ENCODE data around the gene NTRK2. TPM values are rescaled to one million over a fixed set of nuclear protein-coding genes. Genes with fewer than 3 reads are reported as not detected.

NTRK2 gene
- total and polyA plus RNA-seq, 2 experiments from 2014 or later = 0.03 TPM; not detected in 1

DNA sequence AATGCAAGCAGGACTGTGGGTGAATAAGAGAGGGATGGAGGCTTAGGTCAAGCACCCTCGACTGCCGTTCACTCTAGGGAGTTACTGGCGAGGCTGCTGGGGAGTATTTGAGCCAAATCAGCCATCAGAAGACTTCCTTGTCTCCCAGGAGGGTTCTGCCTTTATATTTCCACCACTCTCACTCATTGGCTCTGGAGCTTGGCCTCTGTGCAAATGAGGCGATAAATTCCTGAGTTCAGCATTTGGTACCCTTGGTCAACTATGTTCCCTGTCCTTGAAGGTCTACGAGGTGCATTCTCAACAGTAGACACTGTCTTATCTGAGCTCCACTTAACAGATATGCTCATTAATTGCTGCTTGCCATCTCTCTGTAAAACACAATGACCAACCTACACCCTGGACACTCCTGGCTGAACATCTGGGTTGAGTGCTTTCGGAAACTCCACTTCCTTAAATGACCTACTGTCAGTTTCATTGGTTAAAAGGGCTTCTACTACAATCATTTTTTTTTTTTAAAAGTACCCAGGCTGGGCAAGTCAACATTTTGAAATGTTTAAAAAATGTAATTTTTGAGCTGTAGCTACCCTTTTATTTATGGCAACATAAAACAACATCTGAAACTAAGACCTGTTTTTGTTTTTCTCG lies 153.2 kb downstream of the NTRK2 start:
- DNase-seq (ENCODE audit: low spot score) (no peak), ATAC-seq (no peak)
- Histone ChIP-seq H3F3A (replicated peaks; ENCODE audit: low read depth) (no peaks in the 10 kb centered on the region), H3K9me2 (ENCODE audit: insufficient read depth) (no peaks in the 10 kb centered on the region), H3K27ac (ENCODE audit: low read depth) (no peak overlapping the region), H3K4me3 (no peak overlapping the region), H3K79me2 (replicated peaks; ENCODE audit: insufficient read depth) (no peaks in the 10 kb centered on the region), H3K4me1 (ENCODE audit: insufficient read depth) (no peaks in the 10 kb centered on the region; the same call in 1 of the 2 replicates), H3K4me2 (no peak overlapping the region), H3K27me3 (ENCODE audit: insufficient read depth) (no peaks in the 10 kb centered on the region), H3K36me3 (ENCODE audit: insufficient read depth) (no peaks in the 10 kb centered on the region), H2AFZ (no peak overlapping the region), H4K20me1 (replicated peaks; ENCODE audit: insufficient read depth) (no peaks in the 10 kb centered on the region)
- Mint-ChIP-seq H3K4me1 (peaks cover 14% of the 10 kb centered on the region), H3K27ac (no peak overlapping the region), H3K9me3 (no peaks in the 10 kb centered on the region), H3K27me3 (ENCODE audit: insufficient read depth, low read depth, poor library complexity) (peaks cover 4% of the 10 kb centered on the region), H3K4me3 (no peak overlapping the region), H3K36me3 (ENCODE audit: low read depth) (no peaks in the 10 kb centered on the region)
- TF ChIP-seq ETS1 (IDR thresholded peaks at IDR 0.05) = no peak
- no peak for TF ChIP-seq POLR2AphosphoS5 (IDR thresholded peaks at IDR 0.05; ENCODE audit: low read depth)
- no peak for TF ChIP-seq JUNB (IDR thresholded peaks at IDR 0.05; ENCODE audit: unreplicated experiment)
- no peak for TF ChIP-seq CTCF (conservative IDR thresholded peaks at IDR 0.05; ENCODE audit: low read depth in 2 of 2)
- TF ChIP-seq ZNF331 (CRISPR knock-in tag; IDR thresholded peaks at IDR 0.05; ENCODE audit: low read depth) = no peak
- no peak for TF ChIP-seq ZNF114 (CRISPR knock-in tag; IDR thresholded peaks at IDR 0.05)
- TF ChIP-seq, protein P1, sequence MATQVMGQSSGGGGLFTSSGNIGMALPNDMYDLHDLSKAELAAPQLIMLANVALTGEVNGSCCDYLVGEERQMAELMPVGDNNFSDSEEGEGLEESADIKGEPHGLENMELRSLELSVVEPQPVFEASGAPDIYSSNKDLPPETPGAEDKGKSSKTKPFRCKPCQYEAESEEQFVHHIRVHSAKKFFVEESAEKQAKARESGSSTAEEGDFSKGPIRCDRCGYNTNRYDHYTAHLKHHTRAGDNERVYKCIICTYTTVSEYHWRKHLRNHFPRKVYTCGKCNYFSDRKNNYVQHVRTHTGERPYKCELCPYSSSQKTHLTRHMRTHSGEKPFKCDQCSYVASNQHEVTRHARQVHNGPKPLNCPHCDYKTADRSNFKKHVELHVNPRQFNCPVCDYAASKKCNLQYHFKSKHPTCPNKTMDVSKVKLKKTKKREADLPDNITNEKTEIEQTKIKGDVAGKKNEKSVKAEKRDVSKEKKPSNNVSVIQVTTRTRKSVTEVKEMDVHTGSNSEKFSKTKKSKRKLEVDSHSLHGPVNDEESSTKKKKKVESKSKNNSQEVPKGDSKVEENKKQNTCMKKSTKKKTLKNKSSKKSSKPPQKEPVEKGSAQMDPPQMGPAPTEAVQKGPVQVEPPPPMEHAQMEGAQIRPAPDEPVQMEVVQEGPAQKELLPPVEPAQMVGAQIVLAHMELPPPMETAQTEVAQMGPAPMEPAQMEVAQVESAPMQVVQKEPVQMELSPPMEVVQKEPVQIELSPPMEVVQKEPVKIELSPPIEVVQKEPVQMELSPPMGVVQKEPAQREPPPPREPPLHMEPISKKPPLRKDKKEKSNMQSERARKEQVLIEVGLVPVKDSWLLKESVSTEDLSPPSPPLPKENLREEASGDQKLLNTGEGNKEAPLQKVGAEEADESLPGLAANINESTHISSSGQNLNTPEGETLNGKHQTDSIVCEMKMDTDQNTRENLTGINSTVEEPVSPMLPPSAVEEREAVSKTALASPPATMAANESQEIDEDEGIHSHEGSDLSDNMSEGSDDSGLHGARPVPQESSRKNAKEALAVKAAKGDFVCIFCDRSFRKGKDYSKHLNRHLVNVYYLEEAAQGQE (IDR thresholded peaks at IDR 0.05; ENCODE audit: unreplicated experiment) = no peak

Measured in GM23338 (cell line).